NCI-H2081 treated with DMSO at 0.1 percent for 48 hours (cell line): ENCODE measurements around the gene CLCN2.

Experiments used
- DNase-seq: peaks from one replicate; lab custom pipeline; 2025; lab: John Stamatoyannopoulos, UW

Gene CLCN2

GRCh38 chr3:184361532-184361931 is at the start of gene CLCN2, which contains the start of gene POLR2H:
TSS of gene CLCN2 (minus strand) at chr3:184361605. CDS start at chr3:184361479, 126 bp downstream.
TSS of gene POLR2H (plus strand) at chr3:184361710. CDS start at chr3:184363493, 1,783 bp downstream.
- no peak for DNase-seq

GRCh38 chr3:184409946-184410500 is 48.6 kb upstream of the CLCN2 start:
- DNase-seq: no peak

DNA sequence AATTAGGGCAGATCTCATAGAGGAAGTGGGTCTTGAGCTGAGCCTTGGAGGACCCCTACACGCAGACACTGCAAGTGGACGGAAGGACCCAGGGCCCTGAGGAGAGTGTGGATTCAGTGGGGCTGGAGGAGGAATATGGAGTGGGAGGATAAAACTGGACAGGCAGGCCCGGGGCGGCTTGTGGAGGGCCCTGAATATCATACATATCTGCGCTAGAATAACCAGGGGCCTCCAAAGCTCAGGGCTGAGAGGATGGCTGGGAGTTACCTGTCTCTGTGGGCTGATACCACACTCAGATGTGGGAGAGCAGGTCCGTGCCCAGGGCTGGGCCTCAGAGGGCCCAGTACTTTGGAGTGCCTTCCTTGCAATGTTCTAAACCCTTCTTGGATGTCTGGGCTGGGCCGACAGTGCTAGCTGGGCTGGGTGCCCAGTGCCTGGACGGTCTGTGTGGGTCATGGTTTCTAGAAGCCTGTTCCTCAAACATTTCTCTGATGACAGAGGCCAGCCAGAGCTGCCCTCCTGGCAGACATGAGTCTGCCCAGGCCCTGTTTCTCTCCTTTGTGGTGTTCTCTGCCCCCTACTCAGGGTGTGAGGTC is 48.0 kb upstream of the CLCN2 start:
- DNase-seq: no peak

DNA sequence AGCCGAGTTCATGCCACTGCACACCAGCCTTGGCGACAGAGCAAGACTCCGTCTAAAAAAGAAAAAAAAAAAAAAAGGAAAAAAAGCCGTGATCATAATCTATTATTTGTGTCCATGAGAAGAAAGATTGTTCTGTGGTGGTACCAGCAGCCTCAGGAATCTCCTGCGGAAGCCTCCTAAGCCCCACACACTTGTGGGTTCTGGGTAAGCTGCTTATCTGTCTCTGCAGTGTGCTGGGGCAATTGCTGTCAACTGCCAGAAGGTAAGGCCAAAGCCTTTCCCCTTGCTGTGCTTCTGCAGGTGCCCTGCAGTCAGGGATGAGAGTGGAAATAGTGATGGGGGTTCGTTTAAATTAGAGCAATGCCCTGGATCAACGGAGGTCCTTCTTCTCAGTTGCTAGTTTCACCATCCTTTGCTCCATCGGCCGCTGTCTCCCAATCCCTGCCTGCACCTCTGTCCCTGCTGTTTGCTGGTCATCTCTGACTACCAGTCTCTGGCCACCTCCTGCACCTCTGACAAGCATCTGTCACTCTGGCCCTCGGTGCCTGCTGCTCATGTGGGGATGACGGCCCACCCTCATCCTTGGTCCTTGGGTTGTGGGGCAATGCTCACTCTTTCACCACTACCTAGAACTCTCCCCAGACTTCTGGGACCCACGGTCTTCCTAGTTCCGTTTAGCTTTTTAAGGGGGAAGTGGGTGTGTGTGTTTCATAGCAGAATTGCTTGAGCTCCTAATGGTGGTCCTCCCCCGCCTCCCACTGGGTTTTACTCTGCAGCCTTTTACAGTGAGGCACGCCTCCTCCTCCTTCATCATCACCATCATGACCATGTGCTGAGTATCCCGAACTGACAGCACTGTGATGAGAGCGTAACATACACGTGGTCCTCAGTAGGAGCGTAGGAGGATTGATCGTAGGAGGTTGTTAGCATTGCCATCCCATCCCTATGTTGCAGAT is 43.9 kb upstream of the CLCN2 start:
- DNase-seq: no peak

- DNase-seq: no peak
Observed at GRCh38 chr3:184399410-184399809, 38.0 kb upstream of the CLCN2 start.

DNA sequence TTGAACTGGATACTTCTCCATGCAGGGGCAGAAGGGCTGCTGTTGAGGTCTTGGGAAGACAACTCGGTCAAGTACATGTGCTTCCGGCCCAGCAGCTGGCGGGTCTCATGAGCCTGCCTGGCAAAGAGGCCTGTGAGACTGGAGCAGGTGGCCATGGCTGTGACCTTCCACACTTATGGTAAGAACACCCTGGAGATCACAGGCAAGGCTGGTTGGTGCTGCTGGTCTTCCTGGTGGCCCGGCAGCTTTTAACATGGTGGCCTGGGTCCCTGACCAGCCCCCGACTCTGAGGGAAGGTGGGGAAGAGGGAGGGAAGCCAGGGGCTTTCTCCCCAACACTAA is 33.9 kb upstream of the CLCN2 start:
- DNase-seq: no peak

- no peak for DNase-seq
Observed at GRCh38 chr3:184391266-184391665, 29.9 kb upstream of the CLCN2 start.

- no peak for DNase-seq
Observed at GRCh38 chr3:184389935-184390528, 28.6 kb upstream of the CLCN2 start.

- no peak for DNase-seq
Observed at GRCh38 chr3:184389384-184389783, 28.0 kb upstream of the CLCN2 start.

GRCh38 chr3:184388936-184389230 is 27.5 kb upstream of the CLCN2 start:
- no peak for DNase-seq

DNA sequence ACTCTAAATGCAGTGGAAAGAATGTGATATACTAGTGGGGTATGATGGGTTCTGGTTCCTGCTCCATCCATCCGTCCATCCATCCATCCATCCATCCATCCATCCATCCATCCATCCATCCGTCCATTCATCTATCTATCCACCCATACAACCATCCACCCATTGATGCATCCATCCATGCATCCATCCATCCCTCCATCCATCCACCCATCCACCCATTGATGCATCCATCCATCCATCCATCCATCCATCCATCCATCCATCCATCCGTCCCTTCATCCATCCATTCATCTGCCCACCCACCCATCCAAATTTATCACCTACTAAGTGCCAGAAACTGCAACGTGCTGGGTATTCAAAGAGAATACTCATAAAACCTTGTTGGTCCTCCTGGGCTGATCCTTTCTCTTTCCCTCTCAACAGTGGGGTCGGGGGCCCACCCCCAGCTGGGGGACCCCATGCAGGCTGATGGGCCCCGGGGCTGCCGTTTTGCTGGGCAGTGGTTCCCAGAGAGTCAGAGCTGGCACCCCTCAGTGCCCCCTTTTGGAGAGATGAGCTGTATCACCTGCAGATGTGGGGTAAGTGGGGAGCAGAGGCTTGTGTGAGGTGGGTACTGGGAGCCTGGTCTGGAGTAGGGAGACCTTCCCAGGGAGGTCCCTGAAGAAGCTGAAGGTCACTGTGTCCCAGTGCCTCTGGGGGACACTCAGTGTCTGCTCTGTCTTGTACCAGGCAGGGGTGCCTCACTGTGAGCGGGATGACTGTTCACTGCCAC is 26.9 kb upstream of the CLCN2 start:
- no peak for DNase-seq

- no peak for DNase-seq
Observed at GRCh38 chr3:184387174-184387714, 25.8 kb upstream of the CLCN2 start.

- DNase-seq: no peak
Observed at GRCh38 chr3:184386047-184386806, 24.8 kb upstream of the CLCN2 start.

GRCh38 chr3:184384856-184385422 is 23.5 kb upstream of the CLCN2 start:
- DNase-seq: no peak

DNA sequence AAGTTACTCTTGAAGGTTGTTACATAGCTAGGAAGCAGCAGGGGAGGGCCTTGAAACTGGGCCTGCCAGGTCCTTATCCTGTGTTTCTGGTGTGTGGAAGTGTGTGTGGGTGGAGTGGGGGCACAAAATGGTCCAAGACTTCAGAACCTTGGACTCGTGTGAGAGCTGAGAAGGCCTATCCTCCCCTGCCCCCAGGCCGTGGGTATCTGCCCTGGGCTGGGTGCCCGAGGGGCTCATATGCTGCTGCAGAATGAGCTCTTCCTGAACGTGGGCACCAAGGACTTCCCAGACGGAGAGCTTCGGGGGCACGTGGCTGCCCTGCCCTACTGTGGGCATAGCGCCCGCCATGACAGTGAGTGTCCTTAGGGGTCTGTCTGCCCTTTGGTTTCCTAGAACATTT is 22.9 kb upstream of the CLCN2 start:
- DNase-seq: no peak

- no peak for DNase-seq
Observed at GRCh38 chr3:184383033-184383740, 21.8 kb upstream of the CLCN2 start.

DNA sequence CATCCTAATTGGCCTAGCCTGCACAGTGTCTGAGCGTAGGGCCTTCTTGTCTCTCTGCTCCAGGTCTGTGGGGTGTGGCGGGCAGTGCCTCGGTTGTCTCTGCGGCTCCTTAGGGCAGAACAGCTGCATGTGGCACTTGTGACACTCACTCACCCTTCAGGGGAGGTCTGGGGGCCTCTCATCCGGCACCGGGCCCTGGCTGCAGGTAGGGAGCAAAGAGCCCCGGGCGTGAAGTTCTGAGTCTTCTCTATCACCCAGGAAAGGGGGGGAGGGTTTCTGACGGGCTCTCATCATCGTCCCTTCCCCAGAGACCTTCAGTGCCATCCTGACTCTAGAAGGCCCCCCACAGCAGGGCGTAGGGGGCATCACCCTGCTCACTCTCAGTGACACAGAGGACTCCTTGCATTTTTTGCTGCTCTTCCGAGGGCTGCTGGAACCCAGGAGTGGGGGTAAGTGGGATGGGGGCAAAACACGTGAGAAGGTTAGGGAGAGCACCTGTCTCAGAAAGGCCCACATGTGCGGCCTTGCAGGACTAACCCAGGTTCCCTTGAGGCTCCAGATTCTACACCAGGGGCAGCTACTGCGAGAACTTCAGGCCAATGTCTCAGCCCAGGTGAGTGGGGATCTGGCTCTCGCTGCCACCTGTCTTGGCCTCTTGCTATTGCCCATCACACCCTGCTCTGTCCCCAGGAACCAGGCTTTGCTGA is 21.1 kb upstream of the CLCN2 start:
- no peak for DNase-seq

GRCh38 chr3:184381261-184382224 is 20.1 kb upstream of the CLCN2 start:
- no peak for DNase-seq
